Brain microvascular endothelial cell (primary cell): ENCODE data around the gene TTC9C.

Experiments used
- DNase-seq: peaks from one replicate; pipeline ENCODE4 v3.0.0-alpha.2; 2020
- H3K27ac ChIP-seq: fragments of 250-450 bp; sonication (Bioruptor Pico); 2 replicates; pipeline ENCODE4 v1.5.1; 2020; ENCODE audit warnings: mild to moderate bottlenecking, moderate library complexity
- H3K27me3 ChIP-seq: fragments of 250-450 bp; sonication (Bioruptor Pico); replicated peaks from 2 replicates; pipeline ENCODE4 v1.5.1; 2020; ENCODE audit warnings: mild to moderate bottlenecking
- H3K36me3 ChIP-seq: fragments of 250-450 bp; sonication (Bioruptor Pico); replicated peaks from 2 replicates; pipeline ENCODE4 v1.5.1; 2020; ENCODE audit warnings: mild to moderate bottlenecking
- H3K4me3 ChIP-seq: 2 replicates; pipeline ENCODE4 v1.5.1; 2011; ENCODE audit warnings: low read depth, mild to moderate bottlenecking, control low read depth, low read length, moderate library complexity
- CTCF ChIP-seq: IDR thresholded peaks from 2 replicates; pipeline ENCODE4 v1.5.1; 2011; ENCODE audit warnings: low read depth, mild to moderate bottlenecking, moderate library complexity, low read length, control low read depth, inconsistent platforms; ENCODE audit errors: missing control alignments
- in situ Hi-C: cut with HindIII; loops from 2 replicates; pipeline ENCODE4 v1.10.0; 2017; ENCODE audit warnings: low sequenced_read_pairs, low pct_ligation_motif_present

The TTC9C gene

GRCh38 chr11:62778441-62778840 lies 50.2 kb downstream of the TTC9C start:
- H3K27me3 ChIP-seq, result no peaks in the 10 kb centered on the region
- no peak for TF ChIP-seq CTCF
- H3K27ac ChIP-seq, result no peak overlapping the region
- H3K36me3 ChIP-seq, result peaks cover 9% of the 10 kb centered on the region
- no peak overlapping the region for H3K4me3 ChIP-seq
- DNase-seq, result no peak
- in situ Hi-C loops, result no loop called here

GRCh38 chr11:62782753-62783152 lies 54.5 kb downstream of the TTC9C start:
- Histone ChIP-seq H3K27me3 (no peaks in the 10 kb centered on the region), H3K27ac (no peak overlapping the region), H3K36me3 (peaks cover 2% of the 10 kb centered on the region), H3K4me3 (no peak overlapping the region)
- DNase-seq, result no peak
- no peak for TF ChIP-seq CTCF
- in situ Hi-C loops, result no loop called here

- DNase-seq, result peak; percentile 75
- in situ Hi-C loops, result no loop called here
- Histone ChIP-seq H3K36me3 (peaks cover 15% of the 10 kb centered on the region), H3K4me3 (peak overlapping the region; percentile 90), H3K27me3 (no peaks in the 10 kb centered on the region), H3K27ac (peak overlapping the region; percentile 65)
- TF ChIP-seq CTCF, result peak; percentile 100
These were observed 58.2 kb downstream of the TTC9C start for GRCh38 chr11:62786318-62787004.

GRCh38 chr11:62787005-62787759 lies 58.9 kb downstream of the TTC9C start, which contains the start of gene TMEM179B:
Gene TMEM179B (plus strand): TSS chr11:62787402. CDS start chr11:62787432, 30 bp downstream.
- Histone ChIP-seq H3K4me3 (peak within 1 kb of the TSS; percentile 90), H3K27me3 (no peaks in the 10 kb centered on the region), H3K36me3 (peaks cover 20% of the 10 kb centered on the region), H3K27ac (peak within 1 kb of the TSS; percentile 65)
- DNase-seq, result peak; percentile 98
- in situ Hi-C loops, result no loop called here
- peak; percentile 80 for TF ChIP-seq CTCF
